ENCODE data around the gene CCL18. TPM values are rescaled to one million over a fixed set of nuclear protein-coding genes. Genes with fewer than 3 reads are reported as not detected.

CCL18 gene
- polyA plus RNA-seq, 2 of the 4 experiments (the other 2 are of a cell fraction): not detected

DNA sequence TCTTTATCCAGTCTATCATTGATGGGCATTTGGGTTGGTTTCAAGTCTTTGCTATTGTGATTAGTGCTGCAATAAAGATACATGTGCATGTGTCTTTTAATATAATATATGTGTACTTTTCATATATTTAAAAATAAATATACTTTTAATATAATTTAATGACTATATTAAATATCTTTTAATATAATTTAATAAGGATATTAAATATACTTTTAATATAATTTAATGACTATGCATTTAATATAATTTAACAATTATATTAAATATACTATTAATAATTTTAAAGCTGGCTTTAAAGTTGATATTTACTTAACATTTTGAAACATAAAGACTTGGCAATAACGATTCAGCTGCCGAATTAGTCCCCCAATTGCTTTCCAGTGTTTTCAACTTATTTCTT, 47.5 kb upstream of the CCL18 start:
- ChIA-PET POLR2A (no interaction called here), CTCF (no interaction called here)
- 23% methylated on average over 2 of the region's 2 CpGs for WGBS (ENCODE audit: missing lambda C conversion rate)
- Histone ChIP-seq H3K4me1 (no peaks in the 10 kb centered on the region), H3K9me3 (no peaks in the 10 kb centered on the region), H3K27ac (no peak overlapping the region), H3K4me3 (no peak overlapping the region), H3K4me2 (no peak overlapping the region)
- DNase-seq (ENCODE audit: low read depth in 1 of 2, low spot score in 1 of 2): no peak
- ATAC-seq: no peak
- FAIRE-seq: no peak
- TF ChIP-seq JUNB (IDR thresholded peaks at IDR 0.05) (no peak), ZFP36 (IDR thresholded peaks at IDR 0.05; ENCODE audit: borderline replicate concordance, partially characterized antibody) (no peak), RFX5 (IDR thresholded peaks at IDR 0.05) (no peak), CHD2 (IDR thresholded peaks at IDR 0.05; ENCODE audit: low read length, partially characterized antibody) (no peak), POLR2A (IDR thresholded peaks at IDR 0.05; ENCODE audit: low read length) (no peak), FOXS1 (CRISPR knock-in tag; IDR thresholded peaks at IDR 0.05) (no peak), TP53 (CRISPR knock-in tag; IDR thresholded peaks at IDR 0.05) (no peak), NFE2L2 (conservative IDR thresholded peaks at IDR 0.05; ENCODE audit: low read length) (no peak)
- TF ChIP-seq, protein P1, sequence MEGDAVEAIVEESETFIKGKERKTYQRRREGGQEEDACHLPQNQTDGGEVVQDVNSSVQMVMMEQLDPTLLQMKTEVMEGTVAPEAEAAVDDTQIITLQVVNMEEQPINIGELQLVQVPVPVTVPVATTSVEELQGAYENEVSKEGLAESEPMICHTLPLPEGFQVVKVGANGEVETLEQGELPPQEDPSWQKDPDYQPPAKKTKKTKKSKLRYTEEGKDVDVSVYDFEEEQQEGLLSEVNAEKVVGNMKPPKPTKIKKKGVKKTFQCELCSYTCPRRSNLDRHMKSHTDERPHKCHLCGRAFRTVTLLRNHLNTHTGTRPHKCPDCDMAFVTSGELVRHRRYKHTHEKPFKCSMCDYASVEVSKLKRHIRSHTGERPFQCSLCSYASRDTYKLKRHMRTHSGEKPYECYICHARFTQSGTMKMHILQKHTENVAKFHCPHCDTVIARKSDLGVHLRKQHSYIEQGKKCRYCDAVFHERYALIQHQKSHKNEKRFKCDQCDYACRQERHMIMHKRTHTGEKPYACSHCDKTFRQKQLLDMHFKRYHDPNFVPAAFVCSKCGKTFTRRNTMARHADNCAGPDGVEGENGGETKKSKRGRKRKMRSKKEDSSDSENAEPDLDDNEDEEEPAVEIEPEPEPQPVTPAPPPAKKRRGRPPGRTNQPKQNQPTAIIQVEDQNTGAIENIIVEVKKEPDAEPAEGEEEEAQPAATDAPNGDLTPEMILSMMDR (IDR thresholded peaks at IDR 0.05): no peak
- TF ChIP-seq, protein P2, sequence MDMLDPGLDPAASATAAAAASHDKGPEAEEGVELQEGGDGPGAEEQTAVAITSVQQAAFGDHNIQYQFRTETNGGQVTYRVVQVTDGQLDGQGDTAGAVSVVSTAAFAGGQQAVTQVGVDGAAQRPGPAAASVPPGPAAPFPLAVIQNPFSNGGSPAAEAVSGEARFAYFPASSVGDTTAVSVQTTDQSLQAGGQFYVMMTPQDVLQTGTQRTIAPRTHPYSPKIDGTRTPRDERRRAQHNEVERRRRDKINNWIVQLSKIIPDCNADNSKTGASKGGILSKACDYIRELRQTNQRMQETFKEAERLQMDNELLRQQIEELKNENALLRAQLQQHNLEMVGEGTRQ (IDR thresholded peaks at IDR 0.05): no peak

DNA sequence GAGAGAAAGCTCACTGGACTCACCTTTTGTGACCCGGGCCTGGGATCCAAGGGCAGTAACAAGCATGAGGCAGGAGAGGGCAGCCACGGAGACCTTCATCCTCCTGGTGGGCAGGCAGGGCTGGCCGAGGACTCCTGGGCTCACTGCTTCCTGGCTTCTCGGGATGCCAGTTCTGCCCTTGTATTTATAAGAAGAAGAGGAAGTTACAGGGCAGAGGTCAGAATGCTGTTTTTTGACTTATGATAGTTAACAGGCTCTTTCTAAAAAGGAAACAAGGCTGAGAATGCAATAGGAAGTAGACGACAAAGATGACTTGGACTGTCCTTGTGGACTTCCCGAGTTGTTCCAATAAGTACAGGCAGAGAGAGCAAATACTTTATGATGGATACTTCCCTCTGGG, 46.3 kb upstream of the CCL18 start, which contains the start of gene CCL23:
CCL23 (minus strand) TSS at position 174 of the 400 bp plus-strand sequence; CDS start at position 99, 75 bp downstream.
- 6% methylated on average over 6 of the region's 6 CpGs for WGBS (ENCODE audit: missing lambda C conversion rate)
- CTCF ChIA-PET: interaction anchor here (2.6 kb wide), 1 partner anchor 131 kb away, joined by 9 read pairs; no protein-coding TSS in a partner anchor

DNA sequence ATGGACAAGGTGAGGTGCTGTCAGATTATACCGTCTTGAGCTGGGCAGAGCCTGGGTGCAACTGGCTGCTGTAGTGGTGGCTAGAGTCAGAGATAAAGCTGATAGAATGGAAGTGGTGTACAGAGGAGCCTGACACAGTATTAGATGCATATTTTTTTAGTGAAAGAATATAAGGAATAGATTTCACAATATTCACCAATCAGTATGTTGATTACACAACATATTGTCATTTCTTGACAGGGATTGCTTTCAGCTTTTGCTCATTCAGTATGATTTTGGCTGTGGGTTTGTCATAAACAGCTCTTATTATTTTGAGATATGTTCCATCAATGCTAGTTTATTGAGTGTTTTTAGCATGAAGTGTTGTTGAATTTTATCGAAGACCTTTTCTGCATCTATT, 44.6 kb upstream of the CCL18 start:
- WGBS (ENCODE audit: missing lambda C conversion rate): 16% methylated on average over 2 of the region's 2 CpGs
- FAIRE-seq: no peak
- CTCF ChIA-PET: interaction anchor here (1.1 to 2.6 kb wide), 4 partner anchors 9 to 129 kb away, joined by 3 to 9 read pairs (median 4); no protein-coding TSS in a partner anchor
- TF ChIP-seq SMC3 (IDR thresholded peaks at IDR 0.05) (no peak), MYC (IDR thresholded peaks at IDR 0.05; ENCODE audit: borderline replicate concordance, low read length) (no peak), RNF2 (IDR thresholded peaks at IDR 0.05; ENCODE audit: borderline replicate concordance, low read depth) (no peak), HOXB13 (CRISPR knock-in tag; IDR thresholded peaks at IDR 0.05; ENCODE audit: low read depth) (no peak), BHLHE40 (IDR thresholded peaks at IDR 0.05; ENCODE audit: low read depth, low read length) (no peak), TP53 (CRISPR knock-in tag; IDR thresholded peaks at IDR 0.05) (no peak), ESRRA (IDR thresholded peaks at IDR 0.05; ENCODE audit: borderline replicate concordance, low read length) (no peak), ZC3H11A (IDR thresholded peaks at IDR 0.05) (no peak), TFCP2L1 (CRISPR knock-in tag; IDR thresholded peaks at IDR 0.05) (no peak), PHF8 (IDR thresholded peaks at IDR 0.05; ENCODE audit: borderline replicate concordance, low read depth) (no peak), POLR2A (IDR thresholded peaks at IDR 0.05; ENCODE audit: low read length) (no peak), NPAS2 (CRISPR knock-in tag; IDR thresholded peaks at IDR 0.05; ENCODE audit: borderline replicate concordance) (no peak), CHD2 (IDR thresholded peaks at IDR 0.05; ENCODE audit: low read length, partially characterized antibody) (no peak), RCOR1 (IDR thresholded peaks at IDR 0.05; ENCODE audit: low read depth, low read length) (no peak)
- TF ChIP-seq, protein P3, sequence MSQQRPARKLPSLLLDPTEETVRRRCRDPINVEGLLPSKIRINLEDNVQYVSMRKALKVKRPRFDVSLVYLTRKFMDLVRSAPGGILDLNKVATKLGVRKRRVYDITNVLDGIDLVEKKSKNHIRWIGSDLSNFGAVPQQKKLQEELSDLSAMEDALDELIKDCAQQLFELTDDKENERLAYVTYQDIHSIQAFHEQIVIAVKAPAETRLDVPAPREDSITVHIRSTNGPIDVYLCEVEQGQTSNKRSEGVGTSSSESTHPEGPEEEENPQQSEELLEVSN (IDR thresholded peaks at IDR 0.05; ENCODE audit: borderline replicate concordance, low read depth): no peak
- TF ChIP-seq, protein P4, sequence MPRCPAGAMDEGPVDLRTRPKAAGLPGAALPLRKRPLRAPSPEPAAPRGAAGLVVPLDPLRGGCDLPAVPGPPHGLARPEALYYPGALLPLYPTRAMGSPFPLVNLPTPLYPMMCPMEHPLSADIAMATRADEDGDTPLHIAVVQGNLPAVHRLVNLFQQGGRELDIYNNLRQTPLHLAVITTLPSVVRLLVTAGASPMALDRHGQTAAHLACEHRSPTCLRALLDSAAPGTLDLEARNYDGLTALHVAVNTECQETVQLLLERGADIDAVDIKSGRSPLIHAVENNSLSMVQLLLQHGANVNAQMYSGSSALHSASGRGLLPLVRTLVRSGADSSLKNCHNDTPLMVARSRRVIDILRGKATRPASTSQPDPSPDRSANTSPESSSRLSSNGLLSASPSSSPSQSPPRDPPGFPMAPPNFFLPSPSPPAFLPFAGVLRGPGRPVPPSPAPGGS (IDR thresholded peaks at IDR 0.05): no peak
- TF ChIP-seq, protein P1 (IDR thresholded peaks at IDR 0.05): no peak
- TF ChIP-seq, protein P5, sequence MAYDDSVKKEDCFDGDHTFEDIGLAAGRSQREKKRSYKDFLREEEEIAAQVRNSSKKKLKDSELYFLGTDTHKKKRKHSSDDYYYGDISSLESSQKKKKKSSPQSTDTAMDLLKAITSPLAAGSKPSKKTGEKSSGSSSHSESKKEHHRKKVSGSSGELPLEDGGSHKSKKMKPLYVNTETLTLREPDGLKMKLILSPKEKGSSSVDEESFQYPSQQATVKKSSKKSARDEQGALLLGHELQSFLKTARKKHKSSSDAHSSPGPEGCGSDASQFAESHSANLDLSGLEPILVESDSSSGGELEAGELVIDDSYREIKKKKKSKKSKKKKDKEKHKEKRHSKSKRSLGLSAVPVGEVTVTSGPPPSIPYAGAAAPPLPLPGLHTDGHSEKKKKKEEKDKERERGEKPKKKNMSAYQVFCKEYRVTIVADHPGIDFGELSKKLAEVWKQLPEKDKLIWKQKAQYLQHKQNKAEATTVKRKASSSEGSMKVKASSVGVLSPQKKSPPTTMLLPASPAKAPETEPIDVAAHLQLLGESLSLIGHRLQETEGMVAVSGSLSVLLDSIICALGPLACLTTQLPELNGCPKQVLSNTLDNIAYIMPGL (CRISPR knock-in tag; IDR thresholded peaks at IDR 0.05; ENCODE audit: borderline replicate concordance): no peak

More for the DNA sequence above, 46.3 kb upstream of the CCL18 start, which contains the start of gene CCL23:
- H3K4me3 ChIP-seq: no peak within 1 kb of the TSS
- H3K4me2 ChIP-seq: no peak within 1 kb of the TSS
- H3K9me3 ChIP-seq: peaks cover 2% of the 10 kb centered on the region; the same call in 2 of the 3 replicates
- H3K4me1 ChIP-seq: no peaks in the 10 kb centered on the region
- H3K27ac ChIP-seq: no peak within 1 kb of the TSS
- no peak for FAIRE-seq
- DNase-seq (ENCODE audit: low read depth in 1 of 2, low spot score in 1 of 2): no peak
- peak; percentile 33 to 66; a peak in 4 of 6 replicates for ATAC-seq
- TF ChIP-seq RARB (CRISPR knock-in tag; IDR thresholded peaks at IDR 0.05) (no peak), MYC (IDR thresholded peaks at IDR 0.05; ENCODE audit: borderline replicate concordance, low read length) (no peak)
- POLR2A ChIA-PET: no interaction called here

More for the DNA sequence above, 44.6 kb upstream of the CCL18 start:
- ATAC-seq (peak in 1 of 2 experiments; percentile 39; a peak in 1 of 6 replicates), DNase-seq (ENCODE audit: low read depth in 1 of 2, low spot score in 1 of 2) (no peak)
- Histone ChIP-seq H3K4me2 (no peak overlapping the region), H3K27ac (no peak overlapping the region), H3K9me3 (peaks cover 11% of the 10 kb centered on the region; the same call in 2 of the 3 replicates), H3K4me3 (no peak overlapping the region), H3K4me1 (no peaks in the 10 kb centered on the region)
- POLR2A ChIA-PET: interaction anchor here (0.7 kb wide), 1 partner anchor 26 kb away, joined by 3 read pairs; no protein-coding TSS in a partner anchor
